GM12891 (cell line): ENCODE data around the gene FAM187B.

Experiments
- PAX5 ChIP-seq: IDR thresholded peaks from 2 replicates; pipeline ENCODE4 v1.6.1; 2011; ENCODE audit warnings: low read length, moderate library complexity, mild to moderate bottlenecking; ENCODE audit not compliant: insufficient read depth, severe bottlenecking
- POLR2A ChIP-seq: IDR thresholded peaks from 2 replicates; pipeline ENCODE4 v1.6.1; 2011; ENCODE audit warnings: low read depth, low read length, control low read depth
- POLR2AphosphoS5 ChIP-seq: IDR thresholded peaks from 2 replicates; pipeline ENCODE4 v1.6.1; 2011; ENCODE audit warnings: low read depth, low read length, control low read depth
- TAF1 ChIP-seq: IDR thresholded peaks from 2 replicates; pipeline ENCODE4 v1.6.1; 2011; ENCODE audit warnings: low read depth, low read length, control low read depth

DNA sequence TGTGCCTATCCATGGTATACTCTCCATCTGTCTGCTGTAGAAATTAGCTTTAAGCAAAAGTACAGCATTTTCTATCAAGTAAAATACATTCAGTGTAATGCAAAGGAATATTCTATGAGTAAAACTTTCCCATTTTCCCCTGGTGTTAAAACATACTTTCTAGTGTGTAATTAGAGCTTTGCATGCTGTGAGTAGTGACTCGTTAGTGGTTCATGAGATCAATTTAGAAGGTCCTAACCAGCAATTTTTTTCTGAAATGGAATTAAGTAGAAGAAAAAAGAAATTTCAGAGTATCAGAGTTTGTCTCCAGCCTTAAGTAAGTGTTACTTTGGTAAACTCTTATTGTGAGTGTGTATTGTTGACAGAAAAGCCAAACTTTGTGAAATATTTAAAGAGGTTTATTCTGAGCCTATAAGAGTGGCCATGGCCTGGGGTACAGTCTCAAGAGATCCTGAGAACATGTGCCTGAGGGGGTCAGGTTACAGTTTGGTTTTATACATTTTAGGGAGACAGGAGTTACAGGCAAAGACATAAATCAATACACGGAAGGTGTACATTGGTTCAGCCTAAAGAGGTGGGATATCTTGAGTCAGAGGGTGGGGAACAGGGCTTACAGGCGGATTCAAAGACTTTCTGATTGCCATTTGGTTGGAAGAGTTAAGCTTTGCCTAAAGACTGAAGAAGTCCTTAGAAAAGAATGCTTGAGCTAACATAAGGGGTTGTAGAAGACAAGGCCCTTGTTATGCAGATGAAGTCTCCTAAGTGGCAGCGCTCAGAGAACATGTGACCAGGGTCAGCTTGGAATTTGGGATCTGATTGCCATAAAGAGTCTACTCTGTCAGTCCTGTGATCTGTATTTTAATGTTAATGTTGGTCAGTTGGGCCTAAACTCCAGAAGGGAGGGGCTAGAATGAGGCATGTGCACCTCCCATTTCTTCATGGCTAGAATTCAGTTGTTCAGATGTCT lies 25.5 kb downstream of the FAM187B start:
- TF ChIP-seq PAX5, result no peak
- TF ChIP-seq POLR2A, result no peak
- no peak for TF ChIP-seq POLR2AphosphoS5
- TF ChIP-seq TAF1, result no peak
